Measurements from ENCODE around the gene STAT5A.

GRCh38 chr17:42268236-42268635 is 20.1 kb upstream of the STAT5A start:
- TF ChIP-seq EZH2 (IDR thresholded peaks at IDR 0.05; ENCODE audit: borderline replicate concordance, insufficient read depth, low read length, poor library complexity, severe bottlenecking), result no peak
- TF ChIP-seq TAF1 (IDR thresholded peaks at IDR 0.05; ENCODE audit: low read depth), result no peak
- TF ChIP-seq CTCF (IDR thresholded peaks at IDR 0.05; ENCODE audit: poor library complexity, severe bottlenecking), result no peak
- no peak for TF ChIP-seq EP300 (conservative IDR thresholded peaks at IDR 0.05; ENCODE audit: poor library complexity, severe bottlenecking)
